ENCODE data around the gene MSH2.
"Not testable (repeated sequence)": the region's sequence is repeated elsewhere in the genome, so short reads cannot be mapped to it uniquely, and the experiment has no call there.

The MSH2 gene

DNA sequence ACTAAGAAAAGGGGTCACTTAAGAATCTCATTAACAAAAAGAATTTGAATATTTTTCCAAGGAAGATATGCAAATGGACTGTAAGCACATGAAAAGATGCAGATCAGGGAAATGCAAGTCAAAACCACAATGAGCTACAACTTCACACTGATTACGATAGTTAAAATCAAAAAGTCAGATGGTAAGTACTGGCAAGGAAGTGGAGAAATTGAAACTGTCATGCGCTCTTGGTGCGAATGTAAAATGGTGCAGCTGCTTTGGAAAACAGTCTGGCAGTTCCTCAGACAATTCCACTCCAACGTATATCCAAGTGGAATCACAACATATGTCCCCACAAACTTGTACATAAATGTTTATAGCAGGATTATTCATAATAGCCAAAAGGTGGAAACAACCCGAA is 81.4 kb downstream of the MSH2 start:
- DNase-seq (ENCODE audit: low read depth), result no peak

DNA sequence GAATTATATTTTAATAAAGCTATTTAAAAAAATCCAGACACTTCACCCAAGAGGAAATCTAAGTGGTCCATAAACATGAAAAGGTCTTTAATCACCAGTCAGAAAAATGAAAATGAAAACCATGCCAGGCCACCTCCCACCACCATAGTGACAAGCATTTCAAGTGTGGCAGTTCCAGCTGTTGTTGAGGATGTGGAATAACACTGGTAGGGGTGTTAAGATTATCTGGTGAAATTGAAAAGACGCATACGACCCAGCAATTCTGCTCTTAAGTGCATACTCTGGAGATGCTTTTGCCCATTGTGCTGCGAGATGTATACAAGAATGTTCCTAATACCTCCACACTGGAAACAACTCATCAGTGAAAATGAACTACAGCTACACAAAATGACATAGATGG is 82.2 kb downstream of the MSH2 start:
- DNase-seq (ENCODE audit: low read depth), result no peak

DNA sequence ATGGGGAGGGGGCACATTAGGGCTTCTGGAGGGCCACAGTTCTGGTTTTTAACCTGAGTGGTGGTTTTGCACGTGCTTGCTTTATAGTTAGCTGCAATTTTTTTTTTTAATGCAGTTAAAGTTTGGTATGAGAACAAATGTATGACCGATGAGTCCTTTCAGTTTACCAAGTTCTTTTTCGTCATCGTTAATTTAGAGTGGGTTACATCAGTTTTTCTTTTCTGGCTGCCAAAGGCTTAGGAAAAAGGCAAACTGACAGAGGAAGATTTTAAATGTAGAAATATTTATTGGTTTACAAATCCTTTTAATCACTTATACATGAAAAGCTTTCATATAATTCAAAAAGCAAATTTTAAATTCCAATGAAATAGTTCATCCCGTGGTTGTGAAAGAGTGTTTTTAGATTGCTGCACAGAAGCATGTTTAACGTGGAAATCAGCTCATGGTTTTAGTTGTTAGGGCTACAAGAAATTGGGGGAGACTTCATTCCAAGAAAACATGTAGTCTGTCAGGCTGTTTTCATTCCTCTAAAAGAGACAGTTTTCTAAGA is 82.9 kb downstream of the MSH2 start:
- DNase-seq (ENCODE audit: low read depth), result no peak

DNA sequence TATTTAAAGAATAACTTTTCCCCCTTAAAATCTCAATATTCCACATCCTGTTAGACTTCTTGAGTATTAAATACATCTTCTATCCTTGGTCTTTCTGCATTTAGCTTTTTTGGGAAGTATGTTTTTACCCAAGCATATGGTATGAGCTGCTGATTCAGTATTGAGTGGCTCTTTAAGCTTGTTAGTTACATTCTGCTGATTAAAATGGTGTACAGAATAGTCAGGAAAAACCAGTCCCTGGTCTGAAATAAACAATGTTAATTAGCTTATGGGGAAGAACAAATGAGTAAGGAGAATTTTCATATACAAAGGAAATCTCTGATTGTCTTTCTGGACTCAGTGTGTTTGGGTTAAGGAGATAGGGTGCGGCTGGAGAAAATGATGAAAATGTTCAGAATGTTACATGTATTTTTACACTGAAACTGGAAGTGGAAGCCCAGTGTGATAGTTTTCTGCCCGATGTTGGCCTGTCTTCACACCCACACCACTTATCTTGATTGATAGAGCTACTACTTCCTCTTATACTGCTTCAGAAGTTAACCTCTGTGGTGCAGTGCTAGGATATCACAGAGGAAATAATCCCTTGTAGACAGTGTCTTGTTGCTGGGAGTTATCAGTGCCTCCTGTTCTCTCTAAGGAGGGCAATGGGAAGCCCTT is 84.0 kb downstream of the MSH2 start:
- DNase-seq (ENCODE audit: low read depth), result no peak

DNA sequence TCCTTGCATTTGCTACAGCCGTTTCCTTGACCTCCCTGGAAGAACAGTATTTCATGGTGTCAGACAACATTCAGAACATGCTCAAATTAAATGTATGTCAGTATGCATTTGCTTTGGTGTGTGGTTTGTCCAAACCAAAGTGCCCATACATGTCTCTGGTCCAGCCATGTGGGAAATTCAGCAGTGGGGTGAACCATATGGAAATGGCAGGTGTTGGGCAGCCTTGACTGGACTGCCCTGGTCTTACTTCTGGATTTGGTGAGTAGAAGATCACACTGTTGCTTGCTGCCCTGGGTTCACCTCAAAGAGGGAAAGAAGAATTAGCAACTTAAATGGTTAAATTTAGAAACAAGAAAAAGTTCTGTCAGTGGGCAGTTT is 84.5 kb downstream of the MSH2 start:
- DNase-seq (ENCODE audit: low read depth), result no peak

DNA sequence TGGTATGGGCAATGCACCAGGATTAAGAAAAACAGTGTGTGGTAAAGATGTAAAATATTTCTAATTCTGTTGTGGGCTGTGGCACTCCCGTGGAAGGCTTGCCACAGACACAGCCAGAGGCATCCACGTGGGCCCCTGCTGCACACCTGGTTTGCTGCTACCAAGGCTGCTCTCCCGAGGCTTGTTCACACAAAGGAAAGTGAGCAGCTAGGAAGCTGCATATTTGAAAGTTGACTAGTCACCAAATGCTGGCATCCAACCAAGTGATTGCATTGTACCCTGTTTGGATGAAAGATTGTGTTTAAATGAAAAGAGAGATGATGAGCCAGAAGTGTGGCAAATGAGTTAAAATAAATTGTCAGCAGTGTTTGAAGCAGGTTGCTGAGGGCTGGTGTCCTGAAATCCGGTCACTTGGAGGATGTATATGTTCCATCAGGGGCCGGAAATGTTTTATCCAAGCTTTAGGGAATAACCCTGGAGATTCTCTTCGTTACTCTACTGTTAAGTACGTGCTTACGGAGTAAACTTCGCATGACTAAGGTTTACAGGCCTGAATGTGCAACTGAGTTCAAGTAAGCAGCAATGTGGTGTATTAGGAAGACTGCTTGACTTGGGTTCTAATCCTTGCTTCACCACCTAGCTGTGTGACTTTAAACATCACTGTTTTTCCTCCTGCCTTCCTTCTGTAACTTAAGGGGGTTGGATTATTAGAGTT is 86.1 kb downstream of the MSH2 start:
- no peak for DNase-seq (ENCODE audit: low read depth)

DNA sequence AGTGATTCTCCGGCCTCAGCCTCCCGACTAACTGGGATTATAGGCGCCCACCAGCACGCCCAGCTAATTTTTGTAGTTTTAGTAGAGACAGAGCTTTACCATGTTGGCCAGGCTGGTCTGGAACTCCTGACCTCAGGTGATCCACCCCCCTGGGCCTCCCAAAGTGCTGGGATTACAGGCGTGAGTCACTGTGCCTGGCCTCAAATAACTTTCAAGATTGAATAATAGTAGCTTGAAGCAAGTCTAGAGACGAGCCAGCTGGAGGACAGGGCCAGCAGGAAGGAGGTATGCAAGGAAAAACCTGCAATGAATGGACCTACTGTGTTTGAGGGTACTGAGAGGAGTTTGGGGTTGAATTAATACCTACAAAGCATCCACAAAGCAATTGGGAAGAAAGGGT is 87.5 kb downstream of the MSH2 start:
- DNase-seq (ENCODE audit: low read depth), result no peak

DNA sequence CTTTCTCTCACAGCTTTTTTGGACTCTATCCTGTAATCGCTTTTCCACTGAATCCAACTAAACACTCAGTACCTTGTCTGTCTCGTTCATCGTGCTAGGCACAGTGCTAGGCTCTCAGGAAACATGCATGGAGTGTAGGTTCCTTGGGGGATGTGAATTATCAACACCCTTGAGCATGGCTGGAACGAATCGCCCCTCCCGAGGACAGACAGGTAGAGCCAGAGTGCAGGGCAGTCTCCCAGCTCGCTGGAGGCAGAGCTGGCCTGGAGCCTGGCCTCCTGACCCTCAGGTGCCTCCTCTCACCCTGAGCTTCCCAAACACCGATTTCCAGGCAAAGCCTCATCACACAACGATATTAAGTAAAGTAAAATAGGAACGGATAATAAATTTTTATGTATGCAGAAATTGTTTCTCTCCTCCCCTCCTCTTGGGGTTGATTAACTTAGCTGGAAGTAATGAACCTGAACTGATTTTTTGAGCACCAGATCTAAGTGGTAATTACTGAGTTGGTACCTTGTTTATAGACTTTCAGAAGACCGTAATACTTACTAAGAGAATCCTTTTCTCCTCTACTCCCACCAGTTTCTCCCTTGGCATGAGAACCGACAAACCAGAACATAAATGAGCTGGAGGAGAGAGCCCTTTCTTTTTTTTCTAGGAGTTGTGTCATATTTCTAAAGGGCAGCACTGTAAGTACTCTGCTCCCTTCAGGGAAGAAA is 90.5 kb downstream of the MSH2 start:
- DNase-seq (ENCODE audit: low read depth), result no peak

DNA sequence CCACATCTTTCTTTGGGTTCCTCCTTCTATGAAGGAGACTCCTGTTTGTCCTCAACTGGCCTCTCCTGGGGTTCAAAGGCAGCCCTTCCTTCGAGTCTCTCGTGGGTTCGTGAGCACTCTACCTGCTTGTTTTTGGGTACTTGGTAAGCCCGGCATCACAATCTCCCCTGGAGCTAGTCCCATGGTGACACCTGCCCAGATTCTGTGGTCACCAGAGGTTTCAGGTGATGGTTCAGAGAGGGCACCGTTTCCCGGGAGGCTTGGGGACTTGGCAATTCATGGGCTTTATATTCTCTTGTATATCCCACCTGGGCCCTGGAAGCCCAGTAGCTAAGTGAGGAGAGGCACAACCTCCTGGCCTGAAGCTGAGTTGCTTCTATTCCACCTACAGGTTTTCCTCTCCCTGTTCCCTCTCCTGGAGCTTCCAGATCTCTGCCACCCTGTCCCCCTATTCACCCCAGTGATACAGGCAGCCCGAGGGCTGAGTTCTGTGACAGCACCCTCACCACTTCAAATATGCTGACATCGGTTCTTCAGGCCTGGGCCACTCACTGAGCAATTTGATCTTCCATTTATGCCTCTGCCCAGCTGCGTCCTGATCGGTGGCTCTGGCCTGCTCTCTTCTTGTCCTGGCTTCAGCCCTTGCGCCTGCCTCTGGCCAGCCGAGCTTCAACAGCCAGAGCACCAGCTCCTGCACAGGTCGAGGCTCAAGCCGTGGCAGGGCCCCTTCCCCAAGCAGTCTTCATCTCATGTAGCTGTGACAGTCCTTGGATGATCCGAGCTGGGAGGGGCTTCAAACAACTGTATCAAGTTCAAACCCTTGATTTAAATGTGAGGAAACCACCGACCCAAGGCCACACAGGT is 91.5 kb downstream of the MSH2 start:
- DNase-seq (ENCODE audit: low read depth), result no peak

DNA sequence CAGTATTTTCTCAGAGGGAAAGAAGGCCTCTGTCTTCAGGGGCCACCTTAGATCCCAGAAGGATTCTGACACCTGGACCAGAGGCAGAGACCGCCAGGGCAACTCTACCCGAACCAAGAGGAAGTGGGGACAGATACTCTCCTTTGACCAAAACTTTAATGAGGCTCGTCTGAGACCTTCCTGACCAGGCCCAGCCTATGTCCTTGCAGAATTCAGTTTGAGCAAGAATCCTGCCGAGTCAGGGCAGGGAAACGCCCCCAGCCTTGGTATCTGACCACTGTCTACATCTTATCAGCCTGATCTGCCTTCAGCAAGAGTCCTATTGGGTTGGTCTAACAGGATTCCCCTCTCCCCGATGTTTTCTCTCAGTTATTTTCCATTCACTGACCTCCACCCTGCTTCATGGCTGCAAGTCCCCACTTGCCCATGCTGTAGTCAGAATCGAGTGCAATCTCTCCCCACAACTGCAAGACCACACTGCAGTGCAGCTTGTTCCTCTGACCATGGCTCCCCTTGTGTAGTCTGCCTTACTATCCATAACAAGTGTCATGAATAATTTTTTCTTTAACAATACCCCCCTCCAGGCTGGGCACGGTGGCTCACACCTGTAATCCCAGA is 95.0 kb downstream of the MSH2 start:
- DNase-seq (ENCODE audit: low read depth), result no peak

DNA sequence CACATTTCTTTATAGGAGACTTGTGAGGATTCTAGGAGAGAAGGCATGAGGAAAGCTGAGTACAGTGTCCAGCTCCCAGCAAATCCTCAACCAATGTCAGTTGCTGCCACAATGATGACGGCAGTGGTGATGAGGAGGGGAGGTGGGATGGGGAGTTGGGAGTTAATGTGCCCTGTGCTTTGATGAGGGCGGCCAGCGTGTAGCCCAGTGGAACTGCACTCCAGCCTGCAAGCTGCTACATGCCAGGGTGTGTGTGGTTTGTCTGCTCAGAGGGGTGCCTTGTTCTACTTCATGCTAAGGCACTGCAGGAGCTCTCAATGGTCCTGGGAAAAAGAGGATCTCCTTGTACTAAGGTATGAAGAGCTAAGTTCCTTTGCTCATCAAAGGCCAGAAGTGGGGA is 96.1 kb downstream of the MSH2 start:
- DNase-seq (ENCODE audit: low read depth), result no peak

DNA sequence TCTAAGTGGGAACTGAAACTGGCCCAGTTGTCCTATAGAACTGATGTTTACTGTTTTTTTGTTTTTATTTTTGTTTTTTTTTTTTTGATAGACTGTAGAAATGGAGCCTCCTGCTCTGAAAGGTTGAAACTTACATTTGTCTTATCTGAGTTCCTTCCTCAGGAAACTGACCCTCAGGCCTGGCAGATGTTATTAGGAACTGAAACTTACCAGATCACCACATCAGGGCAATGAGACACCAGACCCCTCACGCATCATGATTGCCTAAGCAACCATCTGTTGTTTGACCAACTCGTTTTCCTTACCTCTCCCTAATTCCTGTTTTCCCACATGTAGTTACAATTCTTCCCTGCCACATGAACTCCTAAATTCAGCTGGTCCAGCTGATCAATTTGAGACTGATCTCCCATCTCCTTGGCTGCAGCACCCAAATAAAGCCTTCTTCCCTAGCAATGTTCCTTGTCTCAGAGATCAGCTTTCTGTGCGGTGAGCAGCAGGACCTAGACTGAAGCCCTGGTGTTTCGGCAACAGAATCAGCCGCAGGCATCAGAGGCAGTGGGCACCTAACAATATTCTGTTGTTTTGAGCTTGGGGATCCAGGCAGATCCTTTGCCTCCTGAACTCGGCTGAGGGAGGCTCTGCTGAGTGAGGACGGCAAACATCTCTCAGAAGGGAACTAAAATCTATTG is 96.8 kb downstream of the MSH2 start:
- DNase-seq (ENCODE audit: low read depth), result no peak

DNA sequence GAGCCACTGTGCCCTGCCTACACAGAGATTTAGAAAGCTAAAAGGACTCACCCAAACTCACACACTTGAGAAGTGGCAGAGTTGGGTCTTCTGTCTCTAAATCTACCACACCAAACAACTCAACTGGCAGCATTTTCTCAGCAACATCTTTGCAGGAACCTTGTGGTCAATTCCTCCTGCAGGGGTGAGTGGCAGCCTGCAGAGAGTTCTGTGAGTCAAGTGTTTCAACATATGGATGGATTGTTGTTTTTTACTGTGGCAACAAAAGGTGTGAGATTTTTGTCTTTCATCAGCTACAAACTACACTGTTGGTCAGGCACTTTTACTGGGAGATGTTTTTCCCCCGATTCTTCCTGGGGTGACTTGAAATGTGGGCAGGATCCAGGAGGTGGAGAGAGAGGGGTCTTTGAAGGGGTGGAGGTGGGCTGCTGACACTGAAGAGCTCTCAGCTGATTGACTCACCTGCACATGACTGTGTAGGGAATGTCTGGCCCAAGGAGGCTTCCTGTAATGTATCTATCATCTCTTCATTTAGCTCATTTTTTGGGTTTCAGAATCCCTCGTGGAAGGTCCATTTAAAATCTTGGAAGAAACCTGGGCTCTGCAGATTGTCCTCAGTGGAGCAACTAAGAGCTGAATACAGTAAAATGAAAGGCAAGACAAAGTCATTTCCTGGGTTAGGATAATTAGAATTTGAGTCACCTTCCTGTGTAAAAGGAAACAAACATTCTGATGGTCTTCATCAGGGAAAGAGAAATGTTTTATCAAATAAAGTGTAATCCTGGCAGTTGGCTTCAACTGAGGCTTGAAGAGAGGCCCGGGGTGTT is 98.6 kb downstream of the MSH2 start:
- DNase-seq (ENCODE audit: low read depth), result no peak

DNA sequence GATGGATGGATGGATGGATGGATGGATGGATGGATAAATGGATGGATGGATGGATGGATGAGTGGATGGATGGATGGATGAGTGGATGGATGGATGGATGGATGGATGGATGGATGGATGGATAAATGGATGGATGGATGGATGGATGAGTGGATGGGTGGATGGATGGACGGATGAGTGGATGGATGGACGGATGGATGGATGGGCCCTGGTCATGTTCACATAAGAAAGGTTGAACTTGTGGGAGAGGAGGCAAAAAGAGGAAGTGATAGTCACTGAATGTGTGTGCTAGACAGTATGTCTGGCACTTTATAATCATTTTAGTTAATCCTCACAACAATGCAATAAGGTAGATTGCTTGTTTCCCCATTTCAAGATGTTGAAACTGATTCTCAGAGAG is 99.5 kb downstream of the MSH2 start:
- not testable (repeated sequence) for DNase-seq (ENCODE audit: low read depth)

DNA sequence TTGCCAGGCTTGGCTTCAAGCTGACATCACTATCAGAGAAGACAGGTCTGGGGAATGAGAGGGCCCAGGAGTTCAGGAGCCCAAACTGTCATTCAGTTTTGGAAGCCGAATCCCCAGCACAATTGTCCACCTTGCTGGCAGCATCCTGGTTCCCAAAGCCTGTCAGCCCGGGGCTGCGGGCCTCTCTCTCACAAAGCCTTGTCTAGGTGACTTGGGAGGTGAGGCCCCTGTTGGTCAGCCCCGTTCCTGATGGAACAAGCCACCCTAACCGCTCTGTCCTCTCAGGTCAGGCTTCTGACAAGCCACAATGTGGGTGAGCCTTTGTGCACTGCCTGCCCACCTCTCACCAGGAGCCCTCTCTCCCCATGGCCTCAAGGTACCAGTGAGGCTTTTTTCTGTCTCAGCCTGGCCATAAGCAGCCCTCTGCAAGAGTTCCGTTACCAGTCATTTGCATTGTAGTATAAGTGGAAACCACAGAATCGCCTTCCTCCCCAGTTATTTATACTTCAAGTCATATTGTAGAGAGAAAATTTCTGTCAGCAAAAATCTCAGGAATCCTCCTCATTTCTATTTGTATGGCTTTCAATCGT is 100.6 kb downstream of the MSH2 start:
- DNase-seq (ENCODE audit: low read depth), result no peak

DNA sequence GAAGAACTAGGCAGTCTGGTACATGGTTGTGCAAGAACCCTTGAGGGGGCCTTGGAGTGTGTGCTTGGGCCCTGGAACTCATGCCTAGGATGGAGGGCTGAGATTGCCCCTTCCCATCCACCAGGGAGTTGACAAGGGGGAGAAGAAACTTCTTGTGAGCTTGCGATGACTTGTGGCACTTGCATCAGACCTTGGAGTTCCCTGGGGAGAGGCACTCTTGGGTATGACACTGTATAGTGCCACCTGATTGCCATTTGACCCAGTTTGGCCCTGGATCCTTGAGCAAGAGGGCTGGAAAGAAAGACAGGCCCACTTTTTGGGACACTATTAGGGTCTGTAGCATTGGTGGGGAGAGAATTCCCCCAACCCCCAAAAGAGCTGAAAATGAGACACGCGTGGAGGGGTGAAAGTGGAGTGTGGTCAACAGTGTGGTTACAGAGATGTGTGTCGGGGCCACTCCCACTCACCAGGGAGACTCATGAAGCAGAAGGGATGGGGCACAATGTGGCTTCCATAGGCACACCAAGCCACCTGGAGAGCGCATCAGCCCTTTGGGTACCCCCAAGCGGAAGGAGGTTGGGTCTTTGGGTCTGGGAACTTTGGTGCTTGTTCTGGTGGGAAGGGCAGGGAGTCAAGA is 101.3 kb downstream of the MSH2 start:
- DNase-seq (ENCODE audit: low read depth), result no peak

DNA sequence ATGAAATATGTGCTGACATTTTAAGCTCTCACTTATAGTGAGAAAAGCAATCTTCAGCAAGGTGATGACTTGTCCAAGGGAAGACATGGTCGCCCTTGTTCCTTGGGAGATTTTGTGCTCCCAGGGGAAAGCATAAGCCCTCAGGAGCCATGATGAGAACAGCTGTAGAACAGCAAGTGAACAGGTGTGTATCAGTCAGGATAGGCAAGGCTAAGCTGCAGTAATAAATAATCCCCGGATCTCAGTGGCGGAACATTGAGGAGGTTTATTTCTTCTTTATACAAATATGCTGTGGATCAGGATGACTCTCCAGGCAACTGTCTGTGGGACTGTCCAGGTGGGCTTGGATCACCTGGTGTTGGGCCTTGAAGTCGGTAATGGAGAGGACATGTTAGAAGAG is 103.1 kb downstream of the MSH2 start:
- no peak for DNase-seq (ENCODE audit: low read depth)

DNA sequence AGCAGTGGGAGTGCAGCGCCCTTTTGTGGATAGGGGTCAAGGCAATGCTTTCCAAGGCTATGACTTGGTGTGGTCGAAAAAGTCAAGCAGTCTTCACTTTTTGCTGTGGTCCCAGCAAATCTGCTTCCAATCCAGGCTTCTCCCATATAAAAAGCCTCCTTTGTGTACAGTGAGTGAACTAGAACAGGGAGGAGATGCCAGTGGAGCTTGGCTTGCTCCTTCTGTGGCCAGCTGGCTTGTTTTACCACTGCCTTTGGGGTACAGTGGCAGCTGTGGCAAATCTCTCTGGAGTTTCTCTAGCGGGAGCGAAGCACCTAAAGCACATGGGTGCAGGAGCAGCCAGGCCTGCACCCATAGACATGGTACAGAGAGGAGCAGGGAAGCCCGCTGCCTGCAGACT is 103.5 kb downstream of the MSH2 start:
- DNase-seq (ENCODE audit: low read depth), result no peak

DNA sequence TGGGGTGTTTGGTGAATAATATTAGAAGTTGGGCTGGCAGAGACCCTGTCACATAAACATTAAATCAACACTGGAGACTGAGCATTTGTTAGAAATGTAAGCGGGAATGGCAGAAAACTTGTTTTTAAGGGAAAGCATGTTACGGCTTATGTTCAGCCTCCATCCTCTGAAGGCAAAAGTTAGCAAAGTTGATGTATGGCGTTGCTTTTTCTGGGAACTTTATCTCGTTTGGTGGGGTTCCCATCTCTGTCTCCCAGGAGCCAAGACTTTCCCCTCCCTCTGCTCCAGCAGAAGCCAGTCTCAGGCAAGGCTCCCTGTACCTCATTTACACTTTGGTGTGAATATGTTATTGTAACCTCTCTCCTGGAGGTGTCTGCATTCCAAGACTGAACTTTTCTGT is 105.1 kb downstream of the MSH2 start:
- DNase-seq (ENCODE audit: low read depth), result no peak
